HG03108 (cell line): ENCODE data around the gene ZNF862.
A peak's percentile ranks its signal among the peaks of the same experiment; 100 is the strongest.

Source experiments
- ATAC-seq: cut with Tn5 transposase; IDR thresholded peaks from one replicate; pipeline ENCODE4 v1.9.1; 2021; ENCODE audit warnings: moderate library complexity; ENCODE audit not compliant: unreplicated experiment

Gene ZNF862

GRCh38 chr7:149843566-149843965 lies 5.4 kb downstream of the ZNF862 start:
- no peak for ATAC-seq

GRCh38 chr7:149844445-149844844 lies 6.3 kb downstream of the ZNF862 start:
- ATAC-seq, result no peak

- ATAC-seq, result no peak
These were observed 7.2 kb downstream of the ZNF862 start for GRCh38 chr7:149845257-149845980.

- ATAC-seq, result no peak
These were observed 7.8 kb downstream of the ZNF862 start for GRCh38 chr7:149846021-149846420.

- ATAC-seq, result peak; percentile 74
These were observed 8.4 kb downstream of the ZNF862 start for GRCh38 chr7:149846436-149847046.

GRCh38 chr7:149849174-149849573 lies 11.0 kb downstream of the ZNF862 start:
- ATAC-seq, result no peak

- no peak for ATAC-seq
These were observed 11.9 kb downstream of the ZNF862 start for GRCh38 chr7:149850007-149850594.

GRCh38 chr7:149850716-149851115 lies 12.5 kb downstream of the ZNF862 start:
- ATAC-seq, result no peak

GRCh38 chr7:149851449-149851848 lies 13.3 kb downstream of the ZNF862 start:
- no peak for ATAC-seq

- no peak for ATAC-seq
These were observed 15.0 kb downstream of the ZNF862 start for GRCh38 chr7:149853157-149853556.

- ATAC-seq, result no peak
These were observed 16.6 kb downstream of the ZNF862 start for GRCh38 chr7:149854611-149855360.

- ATAC-seq, result no peak
These were observed 17.5 kb downstream of the ZNF862 start for GRCh38 chr7:149855361-149856305.

- ATAC-seq, result no peak
These were observed 18.4 kb downstream of the ZNF862 start for GRCh38 chr7:149856583-149856982.

GRCh38 chr7:149859369-149859768 lies 21.2 kb downstream of the ZNF862 start:
- ATAC-seq, result no peak

GRCh38 chr7:149859876-149860275 lies 21.7 kb downstream of the ZNF862 start:
- no peak for ATAC-seq

- ATAC-seq, result no peak
These were observed 22.9 kb downstream of the ZNF862 start for GRCh38 chr7:149860821-149861727.

GRCh38 chr7:149861728-149862045 lies 23.5 kb downstream of the ZNF862 start:
- ATAC-seq, result no peak

- no peak for ATAC-seq
These were observed 24.0 kb downstream of the ZNF862 start for GRCh38 chr7:149862156-149862555.

GRCh38 chr7:149863500-149863899 lies 25.3 kb downstream of the ZNF862 start:
- no peak for ATAC-seq

GRCh38 chr7:149864023-149864422 lies 25.8 kb downstream of the ZNF862 start:
- no peak for ATAC-seq
